Endothelial cell of umbilical vein (primary cell): ENCODE results near the gene AKAP11. TPM values are rescaled to one million over a fixed set of nuclear protein-coding genes. Genes with fewer than 3 reads are reported as not detected.

ENCODE experiments used
- BruUV-seq: library from RNA; stranded (reverse); fragments of 400-500 nt; replicated peaks from 2 replicates; lab custom pipeline; 2021; lab: Mats Ljungman, UMichigan
- CTCF ChIA-PET: fragments of 300-600, 350-600 bp; sonication (Branson Sonifier 250); formaldehyde crosslinking; loops from one replicate; lab custom pipeline; 2021; ENCODE audit warnings: antibody characterized with exemption, inconsistent platforms; lab: Charles Lee
- POLR2A ChIA-PET: fragments of 300-600, 350-600 bp; sonication (Branson Sonifier 250); formaldehyde crosslinking; loops from one replicate; lab custom pipeline; 2021; ENCODE audit warnings: antibody characterized with exemption, inconsistent platforms; lab: Charles Lee
- DNase-seq: peaks from one replicate; pipeline ENCODE4 v3.0.0-alpha.2; 2011; ENCODE audit warnings: low read depth, low spot score
- FAIRE-seq: peaks from 2 replicates; lab custom pipeline; 2011; peaks lifted over from hg19 to GRCh38; lab: Jason Lieb, UNC
- H2AFZ ChIP-seq: 2 replicates; pipeline ENCODE4 v1.6.0; 2012; ENCODE audit warnings: low read depth, low read length, control low read depth, inconsistent platforms
- H3K27ac ChIP-seq: 2 replicates; pipeline ENCODE4 v1.5.1; 2011; ENCODE audit warnings: low read depth, mild to moderate bottlenecking, control low read depth, low read length, moderate library complexity; ENCODE audit not compliant: insufficient read depth
- H3K27me3 ChIP-seq, 2 experiments: 2 replicates each; pipeline versions ENCODE4 v1.6.0 to v1.6.1; 2011; ENCODE audit warnings: low read length in 2 of 2, mixed read lengths in 1 of 2; ENCODE audit not compliant: control insufficient read depth in 2 of 2, insufficient read depth in 2 of 2
- H3K36me3 ChIP-seq, 2 experiments: 2 replicates in 1 of 2; 3 replicates in 1 of 2; pipeline ENCODE4 v1.5.1; 2011; ENCODE audit warnings: low read length in 2 of 2, mild to moderate bottlenecking in 1 of 2, moderate library complexity in 1 of 2; ENCODE audit not compliant: control insufficient read depth in 2 of 2, insufficient read depth in 2 of 2; ENCODE audit errors: extremely low read depth in 1 of 2
- H3K4me1 ChIP-seq: 3 replicates; pipeline ENCODE4 v1.5.1; 2011; ENCODE audit warnings: mild to moderate bottlenecking, low read length; ENCODE audit not compliant: control insufficient read depth, insufficient read depth; ENCODE audit errors: extremely low read depth
- H3K4me2 ChIP-seq: 2 replicates; pipeline ENCODE4 v1.6.1; 2011; ENCODE audit warnings: low read length, control low read depth, mixed read lengths; ENCODE audit not compliant: insufficient read depth
- H3K4me3 ChIP-seq, 3 experiments: fragments of 200-600 bp in 1 of 3; sonication (generic), shearing (Covaris generic) in 1 of 3; replicated peaks in 1 of 3; 2 replicates each; pipeline ENCODE4 v1.5.1; 2011 to 2016; ENCODE audit warnings: control low read depth in 3 of 3, low read length in 3 of 3, mild to moderate bottlenecking in 2 of 3, inconsistent platforms in 1 of 3, low read depth in 1 of 3, moderate library complexity in 1 of 3; ENCODE audit not compliant: insufficient read depth in 1 of 3
- H3K79me2 ChIP-seq: 2 replicates; pipeline ENCODE4 v1.6.0; 2012; ENCODE audit warnings: low read length, inconsistent platforms; ENCODE audit not compliant: control insufficient read depth, insufficient read depth
- H3K9ac ChIP-seq: replicated peaks from 2 replicates; pipeline ENCODE3; 2011; ENCODE audit warnings: low read length, control low read depth; ENCODE audit not compliant: insufficient read depth; ENCODE audit errors: extremely low read depth
- H3K9me1 ChIP-seq: replicated peaks from 3 replicates; pipeline ENCODE4 v1.6.0; 2011; ENCODE audit warnings: mild to moderate bottlenecking, low read length; ENCODE audit not compliant: control insufficient read depth, insufficient read depth; ENCODE audit errors: extremely low read depth
- H3K9me3 ChIP-seq: replicated peaks from 2 replicates; pipeline ENCODE4 v1.5.1; 2012; ENCODE audit warnings: low read length, inconsistent platforms; ENCODE audit not compliant: control insufficient read depth, insufficient read depth
- H4K20me1 ChIP-seq: replicated peaks from 2 replicates; pipeline ENCODE3; 2011; ENCODE audit warnings: mild to moderate bottlenecking, low read length; ENCODE audit not compliant: control insufficient read depth, insufficient read depth; ENCODE audit errors: extremely low read depth
- EZH2 ChIP-seq: IDR thresholded peaks from 2 replicates; pipeline ENCODE4 v1.6.1; 2012; ENCODE audit warnings: borderline replicate concordance, low read depth, mild to moderate bottlenecking, moderate library complexity, low read length, inconsistent platforms; ENCODE audit not compliant: severe bottlenecking
- FOS ChIP-seq: IDR thresholded peaks from 2 replicates; pipeline ENCODE4 v1.6.1; 2011; ENCODE audit warnings: mild to moderate bottlenecking, low read length, moderate library complexity, borderline replicate concordance; ENCODE audit not compliant: insufficient read depth
- GATA2 ChIP-seq: IDR thresholded peaks from 2 replicates; pipeline ENCODE4 v1.7.0; 2011; ENCODE audit warnings: low read depth, mild to moderate bottlenecking, moderate library complexity, mixed read lengths, low read length; ENCODE audit not compliant: insufficient read length, insufficient read depth
- JUN ChIP-seq: IDR thresholded peaks from 2 replicates; pipeline ENCODE4 v1.6.1; 2011; ENCODE audit warnings: borderline replicate concordance, low read depth; ENCODE audit not compliant: insufficient read length, insufficient read depth
- MAX ChIP-seq: IDR thresholded peaks from 2 replicates; pipeline ENCODE4 v1.6.1; 2011; ENCODE audit not compliant: insufficient read depth, insufficient read length
- MYC ChIP-seq: IDR thresholded peaks from one replicate; pipeline ENCODE4 v1.6.1; 2011; ENCODE audit warnings: mild to moderate bottlenecking, low read depth, low read length
- POLR2A ChIP-seq: IDR thresholded peaks from 2 replicates; pipeline ENCODE4 v1.6.1; 2012; ENCODE audit warnings: low read depth, mild to moderate bottlenecking, control low read depth, low read length
- POLR2AphosphoS5 ChIP-seq: IDR thresholded peaks from 2 replicates; pipeline ENCODE4 v1.6.1; 2012; ENCODE audit warnings: low read depth, mild to moderate bottlenecking, control low read depth, low read length, moderate library complexity; ENCODE audit not compliant: insufficient read depth
- dilution Hi-C: fragments of 300-500 bp; cut with MboI; formaldehyde crosslinking; loops from one replicate; pipeline ENCODE4 v1.15.0; 2019; ENCODE audit warnings: low sequenced_read_pairs; ENCODE audit not compliant: extremely low pct_ligation_motif_present
- intact Hi-C: fragments of 100-400 bp; cut with micrococcal nuclease; formaldehyde crosslinking; loops from one replicate; pipeline ENCODE4 v1.10.0; 2022
- polyA plus RNA-seq, 4 experiments: library from polyadenylated mRNA; depleted of rRNA in 3 of 4; stranded (reverse) in 3 of 4; unstranded in 1 of 4; fragments of >200 nt; gene quantifications; 2 replicates each; pipeline versions ENCODE4 v1.2.1 to v1.2.3, GENCODE V29; 2011 to 2012; ENCODE audit warnings: missing spikeins in 1 of 4
- total RNA-seq: library from RNA; stranded (reverse); gene quantifications from 2 replicates; pipeline ENCODE4 v1.2.3, GENCODE V29; 2021
- TF ChIP-seq, protein P1 (sequence below), 2 donors: IDR thresholded peaks; 1 replicate in 1 of 2; 2 replicates in 1 of 2; pipeline ENCODE4 v1.5.1; 2011; ENCODE audit warnings: low read length in 2 of 2, mild to moderate bottlenecking in 2 of 2, moderate library complexity in 2 of 2, control low read depth in 1 of 2, inconsistent platforms in 1 of 2, low read depth in 1 of 2; ENCODE audit not compliant: insufficient read depth in 1 of 2; ENCODE audit errors: extremely low read depth in 1 of 2

Gene AKAP11
- total and polyA plus RNA-seq, 2 donors (not counting 3 experiments of a cell fraction or from before 2014, with no cell fraction given), result 4.9 to 20.2 TPM

- dilution Hi-C loops (no loop called here), intact Hi-C loops (no loop called here)
- Histone ChIP-seq H3K9me1 (no peaks in the 10 kb centered on the region), H3K27me3 (no peaks in the 10 kb centered on the region), H3K9me3 (no peaks in the 10 kb centered on the region), H3K9ac (no peak overlapping the region), H4K20me1 (no peaks in the 10 kb centered on the region), H3K27ac (no peak overlapping the region), H3K4me3 (no peak overlapping the region), H2AFZ (no peak overlapping the region), H3K4me1 (no peaks in the 10 kb centered on the region), H3K4me2 (no peak overlapping the region), H3K36me3 (peaks cover 2 to 10% of the 10 kb centered on the region in 2 experiments), H3K79me2 (no peaks in the 10 kb centered on the region)
- no peak for FAIRE-seq
- BruUV-seq, result no TSS peak
- CTCF ChIA-PET, result no interaction called here
- no peak for DNase-seq
- POLR2A ChIA-PET, result no interaction called here
- TF ChIP-seq, protein P1, sequence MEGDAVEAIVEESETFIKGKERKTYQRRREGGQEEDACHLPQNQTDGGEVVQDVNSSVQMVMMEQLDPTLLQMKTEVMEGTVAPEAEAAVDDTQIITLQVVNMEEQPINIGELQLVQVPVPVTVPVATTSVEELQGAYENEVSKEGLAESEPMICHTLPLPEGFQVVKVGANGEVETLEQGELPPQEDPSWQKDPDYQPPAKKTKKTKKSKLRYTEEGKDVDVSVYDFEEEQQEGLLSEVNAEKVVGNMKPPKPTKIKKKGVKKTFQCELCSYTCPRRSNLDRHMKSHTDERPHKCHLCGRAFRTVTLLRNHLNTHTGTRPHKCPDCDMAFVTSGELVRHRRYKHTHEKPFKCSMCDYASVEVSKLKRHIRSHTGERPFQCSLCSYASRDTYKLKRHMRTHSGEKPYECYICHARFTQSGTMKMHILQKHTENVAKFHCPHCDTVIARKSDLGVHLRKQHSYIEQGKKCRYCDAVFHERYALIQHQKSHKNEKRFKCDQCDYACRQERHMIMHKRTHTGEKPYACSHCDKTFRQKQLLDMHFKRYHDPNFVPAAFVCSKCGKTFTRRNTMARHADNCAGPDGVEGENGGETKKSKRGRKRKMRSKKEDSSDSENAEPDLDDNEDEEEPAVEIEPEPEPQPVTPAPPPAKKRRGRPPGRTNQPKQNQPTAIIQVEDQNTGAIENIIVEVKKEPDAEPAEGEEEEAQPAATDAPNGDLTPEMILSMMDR (IDR thresholded peaks at IDR 0.05; ENCODE audit: extremely low read depth in 1 of 2, insufficient read depth in 1 of 2, low read depth in 1 of 2, low read length in 2 of 2), result no peak
- no peak for TF ChIP-seq FOS
- no peak for TF ChIP-seq EZH2
- TF ChIP-seq GATA2, result no peak
- no peak for TF ChIP-seq JUN
- no peak for TF ChIP-seq MYC
- TF ChIP-seq MAX, result no peak
- no peak for TF ChIP-seq POLR2AphosphoS5
- no peak for TF ChIP-seq POLR2A
These were observed 48.3 kb upstream of the AKAP11 start for GRCh38 chr13:42223681-42224080.
